Liver (tissue), 9 donors: Measurements from ENCODE around the gene CRHR1. TPM values are rescaled to one million over a fixed set of nuclear protein-coding genes. Genes with fewer than 3 reads are reported as not detected.

ENCODE experiments used
- DNase-seq: peaks from one replicate; pipeline ENCODE4 v3.0.0-alpha.2; 2017; ENCODE audit warnings: low spot score
- H3K27ac ChIP-seq, 2 donors: one replicate each; pipeline ENCODE4 v1.7.0; 2013; ENCODE audit warnings: inconsistent platforms in 2 of 2, low read length in 2 of 2, control low read depth in 1 of 2, low read depth in 1 of 2, mild to moderate bottlenecking in 1 of 2
- H3K27me3 ChIP-seq, 4 donors: one replicate each; pipeline versions ENCODE4 v1.6.1 to v1.7.0; 2013; ENCODE audit warnings: low read length in 3 of 4, inconsistent platforms in 1 of 4, mild to moderate bottlenecking in 1 of 4, moderate library complexity in 1 of 4; ENCODE audit not compliant: control insufficient read depth in 4 of 4, insufficient read depth in 4 of 4
- H3K36me3 ChIP-seq, 4 donors: one replicate each; pipeline versions ENCODE4 v1.6.1 to v1.7.0; 2013; ENCODE audit warnings: low read length in 3 of 4, mild to moderate bottlenecking in 3 of 4, low read depth in 1 of 4, moderate library complexity in 1 of 4; ENCODE audit not compliant: control insufficient read depth in 4 of 4, insufficient read depth in 3 of 4
- H3K4me1 ChIP-seq, 4 donors: one replicate each; pipeline versions ENCODE4 v1.6.1 to v1.7.0; 2013; ENCODE audit warnings: low read length in 3 of 4, mild to moderate bottlenecking in 3 of 4, moderate library complexity in 1 of 4; ENCODE audit not compliant: control insufficient read depth in 4 of 4, insufficient read depth in 4 of 4
- H3K4me3 ChIP-seq, 3 donors: one replicate each; pipeline versions ENCODE4 v1.6.1 to v1.7.0; 2013; ENCODE audit warnings: low read length in 3 of 3, control low read depth in 1 of 3, low read depth in 1 of 3, mild to moderate bottlenecking in 1 of 3
- H3K9ac ChIP-seq, 2 donors: one replicate each; pipeline ENCODE4 v1.7.0; 2013; ENCODE audit warnings: low read length in 2 of 2, mild to moderate bottlenecking in 2 of 2, moderate library complexity in 2 of 2, control low read depth in 1 of 2, low read depth in 1 of 2
- H3K9me3 ChIP-seq, 4 donors: one replicate each; pipeline versions ENCODE4 v1.6.1 to v1.7.0; 2013; ENCODE audit warnings: low read length in 3 of 4; ENCODE audit not compliant: control insufficient read depth in 4 of 4
- EGR1 ChIP-seq, 2 donors: IDR thresholded peaks; 2 replicates each; pipeline ENCODE4 v1.6.1; 2016 to 2018; ENCODE audit warnings: antibody characterized with exemption in 2 of 2, low read depth in 2 of 2
- FOXA1 ChIP-seq: IDR thresholded peaks from 2 replicates; pipeline ENCODE4 v1.6.1; 2016; ENCODE audit warnings: antibody characterized with exemption
- HNF4A ChIP-seq, 2 donors: conservative IDR thresholded peaks; 2 replicates each; pipeline ENCODE4 v1.6.1; 2016; ENCODE audit warnings: antibody characterized with exemption in 2 of 2, mild to moderate bottlenecking in 2 of 2
- HNF4G ChIP-seq: IDR thresholded peaks from 2 replicates; pipeline ENCODE4 v1.6.1; 2016; ENCODE audit warnings: antibody characterized with exemption
- MAX ChIP-seq: IDR thresholded peaks from 2 replicates; pipeline ENCODE4 v1.6.1; 2016; ENCODE audit warnings: antibody characterized with exemption
- NR2F2 ChIP-seq: IDR thresholded peaks from 2 replicates; pipeline ENCODE4 v1.6.1; 2016; ENCODE audit warnings: antibody characterized with exemption
- RAD21 ChIP-seq, 2 donors: IDR thresholded peaks; 2 replicates each; pipeline ENCODE4 v1.6.1; 2016; ENCODE audit warnings: antibody characterized with exemption in 2 of 2, mild to moderate bottlenecking in 2 of 2
- REST ChIP-seq: IDR thresholded peaks from 2 replicates; pipeline ENCODE4 v1.6.1; 2016; ENCODE audit warnings: antibody characterized with exemption, mild to moderate bottlenecking
- RXRA ChIP-seq, 2 donors: IDR thresholded peaks; 2 replicates each; pipeline ENCODE4 v1.6.1; 2017 to 2018; ENCODE audit warnings: antibody characterized with exemption in 2 of 2, mild to moderate bottlenecking in 1 of 2
- TAF1 ChIP-seq: conservative IDR thresholded peaks from 2 replicates; pipeline ENCODE4 v1.6.1; 2016; ENCODE audit warnings: antibody characterized with exemption, mild to moderate bottlenecking
- YY1 ChIP-seq: IDR thresholded peaks from 2 replicates; pipeline ENCODE4 v1.6.1; 2016; ENCODE audit warnings: antibody characterized with exemption, mild to moderate bottlenecking
- WGBS: extraction: QIAGEN DNeasy Blood & Tissue Kit; methylation state at CpG from one replicate; pipeline ENCODE4 v1.1.7; 2013; 5-methylcytosine and 5-hydroxymethylcytosine counted together
- polyA plus RNA-seq, 2 donors: library from polyadenylated mRNA; stranded (reverse) in 1 of 2; unstranded in 1 of 2; fragments of 200-250 nt in 1 of 2; fragments of >200 nt in 1 of 2; fragmentation: Nextera tagmentation in 1 of 2; extraction: Ambion mirVana in 1 of 2; gene quantifications; one replicate each; pipeline versions ENCODE4 v1.2.1 to v1.2.3, GENCODE V29; 2013 to 2015
- total RNA-seq, 2 donors: library from RNA; depleted of rRNA; stranded (reverse); fragments of >200 nt; gene quantifications; one replicate each; pipeline ENCODE4 v1.2.3, GENCODE V29; 2014
- TF ChIP-seq, protein P1 (sequence below): fragments of 150-350 bp; IDR thresholded peaks from 2 replicates; pipeline ENCODE4 v1.5.1; 2017; ENCODE audit warnings: improper control_type of control experiment, low read depth, low read length; ENCODE audit not compliant: missing input control
- TF ChIP-seq, protein P2 (sequence below): IDR thresholded peaks from 2 replicates; pipeline ENCODE4 v1.6.1; 2016; ENCODE audit warnings: antibody characterized with exemption
- TF ChIP-seq, protein P3 (sequence below): IDR thresholded peaks from 2 replicates; pipeline ENCODE4 v1.6.1; 2016; ENCODE audit warnings: antibody characterized with exemption
- donor health status: healthy.
- donor health status: healthy.
- donor health status: healthy.
- donor health status: healthy.
- donor health status: healthy.

The CRHR1 gene
- total and polyA plus RNA-seq, 4 donors = not detected

DNA sequence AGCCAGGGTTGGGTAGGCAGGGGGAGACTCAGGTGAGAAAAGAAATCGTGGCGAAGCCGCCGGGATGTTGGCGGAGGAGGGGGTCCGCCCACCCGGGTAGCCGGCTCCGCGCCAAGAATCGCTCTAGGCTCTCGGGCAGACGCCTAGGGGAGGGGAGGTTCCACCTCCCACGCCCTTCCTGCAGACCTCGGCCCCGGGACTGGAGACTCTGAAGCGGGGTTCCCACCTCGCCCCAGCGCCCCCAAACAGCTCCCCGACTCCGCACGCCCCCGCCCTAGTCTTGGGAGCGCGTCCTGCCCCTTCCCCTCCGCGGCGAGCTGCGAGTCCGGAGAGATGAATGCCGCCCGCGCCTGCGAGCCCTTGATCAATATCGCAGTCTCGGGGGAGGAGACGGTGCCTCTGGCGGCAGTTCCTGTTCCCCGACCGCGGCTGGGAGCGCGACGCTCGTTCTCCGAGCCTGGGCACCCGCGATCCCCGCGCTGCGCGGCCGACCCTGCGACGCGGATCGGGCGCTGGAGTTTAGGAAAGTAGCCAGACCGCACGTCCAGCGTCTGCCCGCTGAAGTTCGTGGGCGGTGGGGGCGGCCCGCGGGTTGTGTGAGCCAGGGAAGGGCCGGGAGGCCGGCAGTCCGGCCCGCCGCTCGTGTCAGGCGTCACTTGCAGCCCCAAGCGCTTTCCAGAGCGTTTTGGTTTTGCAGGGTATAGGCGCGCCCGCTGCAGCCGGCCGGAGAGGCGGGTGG, 790 bp downstream of the CRHR1 start:
- TF ChIP-seq HNF4A (conservative IDR thresholded peaks at IDR 0.05) = no peak
- TF ChIP-seq, protein P1, sequence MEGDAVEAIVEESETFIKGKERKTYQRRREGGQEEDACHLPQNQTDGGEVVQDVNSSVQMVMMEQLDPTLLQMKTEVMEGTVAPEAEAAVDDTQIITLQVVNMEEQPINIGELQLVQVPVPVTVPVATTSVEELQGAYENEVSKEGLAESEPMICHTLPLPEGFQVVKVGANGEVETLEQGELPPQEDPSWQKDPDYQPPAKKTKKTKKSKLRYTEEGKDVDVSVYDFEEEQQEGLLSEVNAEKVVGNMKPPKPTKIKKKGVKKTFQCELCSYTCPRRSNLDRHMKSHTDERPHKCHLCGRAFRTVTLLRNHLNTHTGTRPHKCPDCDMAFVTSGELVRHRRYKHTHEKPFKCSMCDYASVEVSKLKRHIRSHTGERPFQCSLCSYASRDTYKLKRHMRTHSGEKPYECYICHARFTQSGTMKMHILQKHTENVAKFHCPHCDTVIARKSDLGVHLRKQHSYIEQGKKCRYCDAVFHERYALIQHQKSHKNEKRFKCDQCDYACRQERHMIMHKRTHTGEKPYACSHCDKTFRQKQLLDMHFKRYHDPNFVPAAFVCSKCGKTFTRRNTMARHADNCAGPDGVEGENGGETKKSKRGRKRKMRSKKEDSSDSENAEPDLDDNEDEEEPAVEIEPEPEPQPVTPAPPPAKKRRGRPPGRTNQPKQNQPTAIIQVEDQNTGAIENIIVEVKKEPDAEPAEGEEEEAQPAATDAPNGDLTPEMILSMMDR = no peak
- no peak for TF ChIP-seq YY1
- TF ChIP-seq REST = no peak
- TF ChIP-seq MAX = no peak
- peaks cover 7 to 16% (median 9%) of the 10 kb centered on the region in 4 donors for H3K27me3 ChIP-seq

GRCh38 chr17:45785480-45786193, 1.5 kb downstream of the CRHR1 start:
- Histone ChIP-seq H3K4me3 (peak overlapping the region in 1 of 3 donors; percentile 40), H3K27me3 (peaks cover 7 to 16% (median 9%) of the 10 kb centered on the region in 4 donors), H3K9ac (no peak overlapping the region), H3K4me1 (peaks cover 11 to 23% (median 15%) of the 10 kb centered on the region in 4 donors), H3K36me3 (no peaks in the 10 kb centered on the region), H3K27ac (no peak overlapping the region), H3K9me3 (no peaks in the 10 kb centered on the region)
- no peak for DNase-seq
- WGBS = 28% methylated on average over 28 of the region's 28 CpGs
- TF ChIP-seq NR2F2 (no peak), RXRA (IDR thresholded peaks at IDR 0.05) (no peak), FOXA1 (no peak), YY1 (no peak), HNF4G (no peak), RAD21 (IDR thresholded peaks at IDR 0.05) (no peak), HNF4A (conservative IDR thresholded peaks at IDR 0.05) (no peak), MAX (no peak), EGR1 (IDR thresholded peaks at IDR 0.05; ENCODE audit: low read depth in 2 of 2) (no peak), TAF1 (no peak), REST (no peak)
- TF ChIP-seq, protein P2, sequence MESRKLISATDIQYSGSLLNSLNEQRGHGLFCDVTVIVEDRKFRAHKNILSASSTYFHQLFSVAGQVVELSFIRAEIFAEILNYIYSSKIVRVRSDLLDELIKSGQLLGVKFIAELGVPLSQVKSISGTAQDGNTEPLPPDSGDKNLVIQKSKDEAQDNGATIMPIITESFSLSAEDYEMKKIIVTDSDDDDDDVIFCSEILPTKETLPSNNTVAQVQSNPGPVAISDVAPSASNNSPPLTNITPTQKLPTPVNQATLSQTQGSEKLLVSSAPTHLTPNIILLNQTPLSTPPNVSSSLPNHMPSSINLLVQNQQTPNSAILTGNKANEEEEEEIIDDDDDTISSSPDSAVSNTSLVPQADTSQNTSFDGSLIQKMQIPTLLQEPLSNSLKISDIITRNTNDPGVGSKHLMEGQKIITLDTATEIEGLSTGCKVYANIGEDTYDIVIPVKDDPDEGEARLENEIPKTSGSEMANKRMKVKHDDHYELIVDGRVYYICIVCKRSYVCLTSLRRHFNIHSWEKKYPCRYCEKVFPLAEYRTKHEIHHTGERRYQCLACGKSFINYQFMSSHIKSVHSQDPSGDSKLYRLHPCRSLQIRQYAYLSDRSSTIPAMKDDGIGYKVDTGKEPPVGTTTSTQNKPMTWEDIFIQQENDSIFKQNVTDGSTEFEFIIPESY = no peak
- TF ChIP-seq, protein P1 = no peak
- TF ChIP-seq, protein P3, sequence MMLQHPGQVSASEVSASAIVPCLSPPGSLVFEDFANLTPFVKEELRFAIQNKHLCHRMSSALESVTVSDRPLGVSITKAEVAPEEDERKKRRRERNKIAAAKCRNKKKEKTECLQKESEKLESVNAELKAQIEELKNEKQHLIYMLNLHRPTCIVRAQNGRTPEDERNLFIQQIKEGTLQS = no peak

More for the DNA sequence above, 790 bp downstream of the CRHR1 start:
- Histone ChIP-seq H3K36me3 (no peaks in the 10 kb centered on the region), H3K9me3 (no peaks in the 10 kb centered on the region), H3K4me3 (peak overlapping the region in 2 of 3 donors; percentile 25 to 40), H3K9ac (no peak overlapping the region), H3K4me1 (peaks cover 11 to 23% (median 15%) of the 10 kb centered on the region in 4 donors), H3K27ac (no peak overlapping the region)
- 1% methylated on average over 82 of the region's 82 CpGs for WGBS
- DNase-seq = no peak
